H1 (cell line): Measurements from ENCODE around the gene NFATC4. TPM values are rescaled to one million over a fixed set of nuclear protein-coding genes. Genes with fewer than 3 reads are reported as not detected.

Experiments
- CREB1 ChIP-seq: IDR thresholded peaks from 2 replicates; pipeline ENCODE4 v1.6.1; 2012; ENCODE audit warnings: inconsistent platforms
- GTF2F1 ChIP-seq: IDR thresholded peaks from 2 replicates; pipeline ENCODE4 v1.6.1; 2012; ENCODE audit warnings: low read depth, low read length, improper control_type of control experiment, borderline replicate concordance
- SP1 ChIP-seq: IDR thresholded peaks from 2 replicates; pipeline ENCODE4 v1.6.1; 2011; ENCODE audit warnings: low read depth, low read length
- SP2 ChIP-seq: IDR thresholded peaks from 2 replicates; pipeline ENCODE4 v1.6.1; 2012; ENCODE audit warnings: mild to moderate bottlenecking, low read length, inconsistent platforms
- TAF1 ChIP-seq: IDR thresholded peaks from 2 replicates; pipeline ENCODE4 v1.6.1; 2011; ENCODE audit warnings: mild to moderate bottlenecking, low read depth, low read length
- polyA plus RNA-seq, 7 experiments: library from polyadenylated mRNA; depleted of rRNA in 3 of 7; stranded (reverse) in 5 of 7; unstranded in 2 of 7; fragments of >200 nt in 5 of 7; fragments of 200-250 nt in 2 of 7; gene quantifications; 1 replicate in 5 of 7; 2 replicates in 1 of 7; 4 replicates in 1 of 7; pipeline versions ENCODE4 v1.2.1 to v1.2.3, GENCODE V29; 2011 to 2013; ENCODE audit warnings: missing spikeins in 2 of 7, mixed read lengths in 2 of 7
- total RNA-seq: library from RNA; stranded (reverse); fragmentation: NEBNext Ultra II Directional; extraction: Animal tissue kit (Norgen Biotek cat#: 25700); gene quantifications from 2 replicates; pipeline ENCODE4 v1.2.1, GENCODE V29; 2021
- TF ChIP-seq, protein P1 (sequence below): fragments of 300-600 bp; sonication (generic); IDR thresholded peaks from 2 replicates; pipeline ENCODE4 v1.7.1; 2012; ENCODE audit warnings: low read length, moderate library complexity, mild to moderate bottlenecking, inconsistent platforms; ENCODE audit not compliant: insufficient replicate concordance

The NFATC4 gene
- total and polyA plus RNA-seq, 2 of the 8 experiments (the other 6 are each of a cell fraction or from before 2014, with no cell fraction given) = 47.3 to 50.3 TPM

DNA sequence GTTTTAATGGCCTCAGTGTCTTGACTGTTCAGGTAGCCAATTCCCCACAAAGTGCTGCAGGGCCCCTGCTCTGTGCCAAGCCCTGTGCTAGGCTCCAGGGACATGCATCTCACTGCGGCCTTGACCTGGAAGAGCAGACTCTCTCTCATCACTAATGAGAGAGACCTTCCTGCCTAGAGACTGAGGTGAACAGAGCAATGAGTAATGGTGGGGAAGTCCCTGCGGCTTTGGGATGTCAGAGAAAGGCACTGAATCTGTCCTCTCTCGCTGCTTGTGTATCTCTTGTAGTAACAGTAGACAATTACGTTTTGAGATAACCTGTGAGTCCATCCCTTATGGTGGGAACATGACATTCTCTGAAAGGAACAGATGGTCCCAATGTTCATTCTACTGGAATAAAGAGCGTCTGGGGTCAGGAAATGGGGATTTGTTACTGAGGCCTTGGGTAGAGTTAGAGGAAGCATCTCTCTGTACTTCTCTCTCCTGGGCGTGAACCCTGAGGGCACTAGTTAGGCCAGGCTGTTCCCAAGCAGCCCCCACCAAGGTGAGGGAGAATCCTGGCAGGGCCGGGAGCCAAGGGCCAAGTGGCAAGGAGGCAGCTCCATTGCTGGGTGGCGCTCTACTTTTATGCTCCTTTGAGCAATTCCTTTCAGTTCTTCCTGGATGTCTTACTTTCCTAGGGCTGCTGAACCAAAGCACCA, 13.5 kb downstream of the NFATC4 start (continued):
- TF ChIP-seq SP1 = no peak
- TF ChIP-seq GTF2F1 = no peak
- no peak for TF ChIP-seq TAF1
- TF ChIP-seq, protein P1, sequence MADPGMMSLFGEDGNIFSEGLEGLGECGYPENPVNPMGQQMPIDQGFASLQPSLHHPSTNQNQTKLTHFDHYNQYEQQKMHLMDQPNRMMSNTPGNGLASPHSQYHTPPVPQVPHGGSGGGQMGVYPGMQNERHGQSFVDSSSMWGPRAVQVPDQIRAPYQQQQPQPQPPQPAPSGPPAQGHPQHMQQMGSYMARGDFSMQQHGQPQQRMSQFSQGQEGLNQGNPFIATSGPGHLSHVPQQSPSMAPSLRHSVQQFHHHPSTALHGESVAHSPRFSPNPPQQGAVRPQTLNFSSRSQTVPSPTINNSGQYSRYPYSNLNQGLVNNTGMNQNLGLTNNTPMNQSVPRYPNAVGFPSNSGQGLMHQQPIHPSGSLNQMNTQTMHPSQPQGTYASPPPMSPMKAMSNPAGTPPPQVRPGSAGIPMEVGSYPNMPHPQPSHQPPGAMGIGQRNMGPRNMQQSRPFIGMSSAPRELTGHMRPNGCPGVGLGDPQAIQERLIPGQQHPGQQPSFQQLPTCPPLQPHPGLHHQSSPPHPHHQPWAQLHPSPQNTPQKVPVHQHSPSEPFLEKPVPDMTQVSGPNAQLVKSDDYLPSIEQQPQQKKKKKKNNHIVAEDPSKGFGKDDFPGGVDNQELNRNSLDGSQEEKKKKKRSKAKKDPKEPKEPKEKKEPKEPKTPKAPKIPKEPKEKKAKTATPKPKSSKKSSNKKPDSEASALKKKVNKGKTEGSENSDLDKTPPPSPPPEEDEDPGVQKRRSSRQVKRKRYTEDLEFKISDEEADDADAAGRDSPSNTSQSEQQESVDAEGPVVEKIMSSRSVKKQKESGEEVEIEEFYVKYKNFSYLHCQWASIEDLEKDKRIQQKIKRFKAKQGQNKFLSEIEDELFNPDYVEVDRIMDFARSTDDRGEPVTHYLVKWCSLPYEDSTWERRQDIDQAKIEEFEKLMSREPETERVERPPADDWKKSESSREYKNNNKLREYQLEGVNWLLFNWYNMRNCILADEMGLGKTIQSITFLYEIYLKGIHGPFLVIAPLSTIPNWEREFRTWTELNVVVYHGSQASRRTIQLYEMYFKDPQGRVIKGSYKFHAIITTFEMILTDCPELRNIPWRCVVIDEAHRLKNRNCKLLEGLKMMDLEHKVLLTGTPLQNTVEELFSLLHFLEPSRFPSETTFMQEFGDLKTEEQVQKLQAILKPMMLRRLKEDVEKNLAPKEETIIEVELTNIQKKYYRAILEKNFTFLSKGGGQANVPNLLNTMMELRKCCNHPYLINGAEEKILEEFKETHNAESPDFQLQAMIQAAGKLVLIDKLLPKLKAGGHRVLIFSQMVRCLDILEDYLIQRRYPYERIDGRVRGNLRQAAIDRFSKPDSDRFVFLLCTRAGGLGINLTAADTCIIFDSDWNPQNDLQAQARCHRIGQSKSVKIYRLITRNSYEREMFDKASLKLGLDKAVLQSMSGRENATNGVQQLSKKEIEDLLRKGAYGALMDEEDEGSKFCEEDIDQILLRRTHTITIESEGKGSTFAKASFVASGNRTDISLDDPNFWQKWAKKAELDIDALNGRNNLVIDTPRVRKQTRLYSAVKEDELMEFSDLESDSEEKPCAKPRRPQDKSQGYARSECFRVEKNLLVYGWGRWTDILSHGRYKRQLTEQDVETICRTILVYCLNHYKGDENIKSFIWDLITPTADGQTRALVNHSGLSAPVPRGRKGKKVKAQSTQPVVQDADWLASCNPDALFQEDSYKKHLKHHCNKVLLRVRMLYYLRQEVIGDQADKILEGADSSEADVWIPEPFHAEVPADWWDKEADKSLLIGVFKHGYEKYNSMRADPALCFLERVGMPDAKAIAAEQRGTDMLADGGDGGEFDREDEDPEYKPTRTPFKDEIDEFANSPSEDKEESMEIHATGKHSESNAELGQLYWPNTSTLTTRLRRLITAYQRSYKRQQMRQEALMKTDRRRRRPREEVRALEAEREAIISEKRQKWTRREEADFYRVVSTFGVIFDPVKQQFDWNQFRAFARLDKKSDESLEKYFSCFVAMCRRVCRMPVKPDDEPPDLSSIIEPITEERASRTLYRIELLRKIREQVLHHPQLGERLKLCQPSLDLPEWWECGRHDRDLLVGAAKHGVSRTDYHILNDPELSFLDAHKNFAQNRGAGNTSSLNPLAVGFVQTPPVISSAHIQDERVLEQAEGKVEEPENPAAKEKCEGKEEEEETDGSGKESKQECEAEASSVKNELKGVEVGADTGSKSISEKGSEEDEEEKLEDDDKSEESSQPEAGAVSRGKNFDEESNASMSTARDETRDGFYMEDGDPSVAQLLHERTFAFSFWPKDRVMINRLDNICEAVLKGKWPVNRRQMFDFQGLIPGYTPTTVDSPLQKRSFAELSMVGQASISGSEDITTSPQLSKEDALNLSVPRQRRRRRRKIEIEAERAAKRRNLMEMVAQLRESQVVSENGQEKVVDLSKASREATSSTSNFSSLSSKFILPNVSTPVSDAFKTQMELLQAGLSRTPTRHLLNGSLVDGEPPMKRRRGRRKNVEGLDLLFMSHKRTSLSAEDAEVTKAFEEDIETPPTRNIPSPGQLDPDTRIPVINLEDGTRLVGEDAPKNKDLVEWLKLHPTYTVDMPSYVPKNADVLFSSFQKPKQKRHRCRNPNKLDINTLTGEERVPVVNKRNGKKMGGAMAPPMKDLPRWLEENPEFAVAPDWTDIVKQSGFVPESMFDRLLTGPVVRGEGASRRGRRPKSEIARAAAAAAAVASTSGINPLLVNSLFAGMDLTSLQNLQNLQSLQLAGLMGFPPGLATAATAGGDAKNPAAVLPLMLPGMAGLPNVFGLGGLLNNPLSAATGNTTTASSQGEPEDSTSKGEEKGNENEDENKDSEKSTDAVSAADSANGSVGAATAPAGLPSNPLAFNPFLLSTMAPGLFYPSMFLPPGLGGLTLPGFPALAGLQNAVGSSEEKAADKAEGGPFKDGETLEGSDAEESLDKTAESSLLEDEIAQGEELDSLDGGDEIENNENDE = no peak
- TF ChIP-seq SP2 = no peak
- TF ChIP-seq CREB1 = no peak
